ENCODE measurements around the gene DPYSL3.
"Not testable (repeated sequence)": the region's sequence is repeated elsewhere in the genome, so short reads cannot be mapped to it uniquely, and the experiment has no call there.

The DPYSL3 gene

DNA sequence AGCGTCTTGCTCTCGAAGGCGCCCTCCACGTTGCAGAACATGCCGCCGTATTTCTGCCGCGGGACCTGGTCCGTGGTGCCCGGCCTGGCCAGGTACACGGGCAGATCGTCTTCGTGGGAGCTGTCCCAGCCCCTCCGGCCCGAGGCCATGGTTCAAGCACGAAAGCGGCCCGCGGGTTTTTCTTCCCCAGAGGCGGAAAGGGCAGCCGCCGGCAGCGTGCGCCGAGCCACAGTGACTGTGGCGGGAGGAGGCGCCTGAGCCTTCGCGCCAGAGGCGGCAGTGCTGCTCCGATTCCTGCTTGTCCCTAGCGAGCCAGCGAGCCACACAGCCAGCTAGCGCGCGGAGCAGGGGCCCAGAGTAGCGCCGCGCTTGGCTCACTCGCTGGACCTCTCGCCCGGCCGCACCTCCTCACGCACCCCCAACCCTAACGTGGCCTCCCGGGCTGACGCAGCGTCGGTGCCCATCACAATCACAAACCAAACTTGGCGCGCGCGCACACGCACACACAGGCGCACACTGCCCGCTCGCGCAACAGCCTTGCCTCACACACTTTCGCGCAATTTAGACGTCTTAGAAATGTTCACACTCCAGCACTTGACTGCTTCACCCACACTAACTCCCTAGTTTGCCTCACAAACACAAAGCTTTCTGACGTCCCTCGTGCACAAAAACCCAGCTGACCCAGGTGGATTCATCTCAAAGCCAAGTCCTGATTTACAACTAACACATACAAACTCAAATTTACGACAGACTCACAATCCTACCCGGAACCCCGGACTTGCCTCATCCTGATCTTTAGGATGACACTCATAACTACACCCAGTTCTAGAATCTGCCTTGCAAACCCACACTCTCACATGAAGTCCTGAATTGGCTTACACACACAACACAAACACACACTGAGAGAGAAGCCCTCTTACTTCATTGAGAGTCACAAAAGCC is at the start of gene DPYSL3:
Gene DPYSL3, minus strand, starts transcription at position 359 of the 942 bp plus-strand sequence. Its CDS starts 210 bp downstream, at position 149.
- peak; percentile 90 for DNase-seq

DNA sequence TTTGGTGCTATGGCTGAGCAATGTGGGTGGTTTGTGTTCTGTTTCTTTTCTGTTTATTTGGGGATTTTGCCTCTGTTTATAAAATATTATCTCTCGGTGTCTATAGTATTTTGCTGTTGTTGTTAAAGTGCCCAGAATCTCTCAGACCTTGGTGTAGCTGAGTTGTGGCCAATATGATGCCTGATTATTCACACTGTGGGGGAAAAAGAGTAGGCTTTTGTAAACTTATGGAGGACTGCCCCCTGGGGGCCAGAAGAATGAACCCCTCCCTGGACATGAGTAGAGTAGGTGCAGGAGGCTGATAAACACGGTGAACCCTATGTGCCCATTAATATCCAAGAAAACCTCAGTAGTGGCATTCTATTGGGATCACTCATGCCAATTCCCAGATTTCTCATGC is 49.0 kb upstream of the DPYSL3 start:
- DNase-seq: peak; percentile 50

DNA sequence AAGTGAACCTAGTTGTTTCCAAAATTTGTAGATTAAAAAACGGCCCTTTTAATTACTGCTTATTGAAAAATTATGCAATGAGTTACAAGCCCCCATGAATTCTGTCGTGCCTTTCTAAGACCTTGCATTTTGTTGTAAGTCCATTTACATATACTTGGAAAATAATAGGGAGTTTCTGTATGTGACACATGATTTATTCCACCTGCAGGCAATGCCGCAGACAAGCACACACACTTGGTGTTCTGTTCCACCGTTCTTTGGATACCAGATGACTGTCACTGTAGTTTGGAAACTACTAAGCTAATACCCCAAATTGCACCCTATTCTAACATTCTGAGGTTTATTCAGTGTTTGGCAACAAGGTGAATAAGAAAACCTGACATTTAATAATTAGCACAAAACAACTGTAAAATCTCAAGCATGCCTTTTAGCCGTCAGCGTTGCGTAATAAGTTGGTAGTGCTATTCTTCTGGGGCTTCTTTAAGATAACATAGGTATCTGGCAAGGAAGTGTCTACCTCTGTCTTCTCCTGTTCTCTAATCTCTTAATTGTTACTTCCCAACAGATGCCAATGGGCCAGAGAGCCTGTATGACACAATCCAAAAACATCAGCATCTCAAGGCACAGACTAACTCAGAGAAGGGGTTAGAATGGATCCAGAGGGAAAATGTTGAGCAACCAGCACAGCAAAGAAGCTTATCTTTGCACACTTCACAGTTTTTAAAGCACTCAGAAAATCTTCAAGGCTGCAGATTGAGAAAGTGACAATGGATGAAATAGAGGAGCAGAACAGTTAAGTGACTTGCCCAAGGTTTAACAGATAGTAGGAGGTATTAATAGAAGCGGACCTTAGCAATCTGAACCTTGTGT is 48.2 kb upstream of the DPYSL3 start:
- DNase-seq: no peak

DNA sequence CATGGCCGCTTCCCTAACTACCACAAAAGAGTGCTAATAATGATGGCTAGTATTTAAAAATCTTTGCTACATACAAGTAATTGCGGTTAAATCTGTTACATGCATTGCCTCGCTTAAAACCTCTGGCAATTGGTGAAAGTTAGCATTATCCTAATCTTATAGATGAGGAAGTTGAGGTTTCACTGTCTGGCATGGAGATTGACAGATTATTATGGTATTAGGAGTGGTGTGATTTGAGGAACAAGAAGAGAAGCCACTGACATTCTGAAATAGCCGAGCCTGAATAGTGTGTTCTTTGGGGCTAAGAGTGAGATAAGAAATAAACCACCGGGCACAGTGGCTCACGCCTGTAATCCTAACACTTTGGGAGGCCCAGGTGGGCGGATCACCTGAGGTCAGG is 45.3 kb upstream of the DPYSL3 start:
- no peak for DNase-seq

DNA sequence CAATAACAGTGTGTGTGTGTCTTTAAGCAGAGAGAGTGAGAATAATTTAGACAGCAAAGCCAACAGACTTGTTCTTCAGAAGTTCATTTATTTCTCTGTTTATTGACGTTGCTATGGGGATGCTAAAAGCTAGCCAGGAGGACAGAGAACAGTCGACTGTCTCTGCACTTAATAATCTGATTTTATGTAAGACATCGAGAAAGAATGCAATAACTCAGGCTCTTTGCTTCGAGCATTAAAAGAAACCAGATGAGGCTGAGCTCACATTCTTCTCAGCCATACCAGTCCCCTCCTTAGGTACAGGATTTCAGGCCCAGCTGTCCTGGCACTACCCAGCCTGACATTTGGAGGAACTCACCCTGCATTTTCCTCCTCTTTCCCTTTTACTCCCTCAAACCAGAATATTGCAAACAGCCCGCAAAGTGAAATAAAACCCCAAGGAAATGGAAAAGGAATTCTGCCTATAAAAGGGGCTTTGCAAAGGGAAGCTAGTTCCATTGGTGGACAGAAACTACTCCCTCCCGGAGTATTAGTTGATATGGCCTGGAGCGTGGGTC is 44.5 kb upstream of the DPYSL3 start:
- DNase-seq: peak; percentile 85

DNA sequence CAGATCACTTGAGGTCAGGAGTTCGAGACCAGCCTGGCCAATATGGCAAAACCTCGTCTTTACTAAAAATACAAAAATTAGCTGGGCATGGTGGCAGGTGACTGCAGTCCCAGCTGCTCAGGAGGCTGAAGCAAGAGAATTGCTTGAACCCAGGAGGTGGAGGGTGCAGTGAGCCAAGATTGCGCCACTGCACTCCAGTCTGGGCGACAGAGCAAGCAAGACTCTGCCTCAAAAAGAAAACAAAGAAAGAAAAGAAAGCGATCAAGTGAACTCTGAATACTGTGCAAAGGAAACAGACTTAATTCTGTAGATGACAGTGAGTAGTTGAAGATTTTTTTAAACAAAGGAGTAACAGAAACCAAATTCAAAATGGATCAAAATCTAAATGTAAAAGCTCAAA is 43.9 kb upstream of the DPYSL3 start:
- not testable (repeated sequence) for DNase-seq

DNA sequence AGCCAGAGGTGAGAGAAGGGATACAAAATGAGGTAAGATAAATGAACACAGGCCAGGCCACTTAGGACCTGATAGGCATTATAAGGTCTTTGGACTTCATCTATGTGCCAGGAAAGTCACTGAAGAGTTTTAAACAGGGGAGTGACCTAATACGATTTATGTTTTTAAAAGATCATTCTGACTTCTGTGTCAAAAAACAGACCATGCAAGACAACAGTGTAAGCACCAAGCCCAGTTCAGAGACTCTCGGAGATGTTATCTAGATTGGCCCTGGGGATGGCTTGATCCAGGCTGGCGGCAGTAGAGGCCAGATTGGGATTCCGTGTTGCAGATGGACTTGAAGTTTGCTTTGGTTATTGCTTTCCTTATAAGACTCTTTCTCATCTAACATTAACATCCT is 43.0 kb upstream of the DPYSL3 start:
- DNase-seq: peak; percentile 58

DNA sequence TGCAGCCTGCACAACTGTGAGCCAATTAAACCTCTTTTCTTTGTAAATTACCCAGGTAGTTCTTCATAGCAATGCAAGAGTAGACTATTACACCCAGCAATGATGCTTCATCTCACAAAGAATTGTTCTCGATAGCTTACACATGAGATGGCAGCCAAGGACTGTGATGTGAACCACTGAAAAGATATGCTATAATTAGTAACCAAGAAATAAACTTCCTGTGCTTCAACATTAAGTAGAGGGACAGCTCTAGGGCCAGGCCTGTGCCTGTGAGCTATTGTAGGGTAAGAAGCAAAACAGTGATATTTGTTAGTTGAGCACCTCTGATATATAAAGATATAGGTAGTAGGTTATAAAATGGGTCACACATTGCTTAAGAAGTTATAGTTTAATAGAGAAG is 41.8 kb upstream of the DPYSL3 start:
- DNase-seq: no peak

DNA sequence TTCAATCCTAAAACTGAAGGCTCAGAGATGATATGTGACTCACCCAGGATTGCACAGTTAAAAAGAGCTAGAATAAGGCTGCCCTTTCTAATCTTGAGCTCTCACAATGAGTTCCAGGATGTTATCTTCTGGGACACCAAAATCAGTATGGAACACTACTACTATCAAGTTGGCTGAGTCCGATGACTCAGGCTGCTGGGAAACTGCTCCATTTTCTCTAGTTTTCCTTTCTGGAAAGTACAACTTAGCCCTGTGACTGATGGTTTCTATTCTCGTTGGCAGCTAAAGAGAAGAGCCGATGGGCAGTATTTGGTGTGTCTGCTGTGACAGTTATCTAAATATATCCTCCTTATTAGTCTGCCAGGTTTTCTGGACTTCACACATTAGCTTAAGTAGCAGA is 37.9 kb upstream of the DPYSL3 start:
- DNase-seq: no peak

DNA sequence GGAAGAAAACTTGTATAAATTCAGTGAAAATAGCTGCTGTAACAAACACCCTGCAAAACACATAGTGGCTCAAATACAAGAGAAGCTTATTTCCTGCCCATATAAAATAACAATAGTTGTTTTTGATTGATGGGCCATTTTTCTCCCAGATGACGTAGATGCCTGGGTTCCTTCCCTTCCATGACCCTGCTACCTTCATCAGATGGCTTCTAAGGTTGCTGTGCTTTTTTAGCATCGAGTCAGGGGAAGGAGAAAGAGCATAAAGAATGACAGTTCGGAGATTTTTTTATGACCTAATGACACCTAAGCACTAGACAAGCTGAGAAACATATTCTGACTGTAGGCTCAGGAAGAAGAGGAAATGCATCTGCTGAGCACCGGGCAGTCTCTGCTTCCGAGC is 34.7 kb upstream of the DPYSL3 start:
- DNase-seq: no peak

DNA sequence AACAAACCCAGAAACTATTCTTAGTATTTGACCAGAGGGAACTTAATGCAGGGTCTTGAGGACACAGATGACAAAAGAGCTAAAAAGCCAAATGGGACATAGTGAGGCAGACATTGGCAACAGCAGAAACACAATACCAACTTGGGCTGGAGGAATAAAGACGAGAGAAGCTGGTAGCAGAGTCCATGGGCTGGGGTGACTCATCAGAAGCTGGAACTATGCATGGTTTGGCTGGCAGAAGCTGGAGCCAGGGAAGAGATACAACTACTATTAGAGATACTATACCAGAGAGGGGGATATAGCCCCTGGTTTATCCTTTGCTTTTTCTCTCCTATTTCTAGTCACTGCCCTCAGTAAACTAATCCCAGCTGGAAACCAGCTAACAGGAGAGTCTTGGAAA is 29.2 kb upstream of the DPYSL3 start:
- no peak for DNase-seq

DNA sequence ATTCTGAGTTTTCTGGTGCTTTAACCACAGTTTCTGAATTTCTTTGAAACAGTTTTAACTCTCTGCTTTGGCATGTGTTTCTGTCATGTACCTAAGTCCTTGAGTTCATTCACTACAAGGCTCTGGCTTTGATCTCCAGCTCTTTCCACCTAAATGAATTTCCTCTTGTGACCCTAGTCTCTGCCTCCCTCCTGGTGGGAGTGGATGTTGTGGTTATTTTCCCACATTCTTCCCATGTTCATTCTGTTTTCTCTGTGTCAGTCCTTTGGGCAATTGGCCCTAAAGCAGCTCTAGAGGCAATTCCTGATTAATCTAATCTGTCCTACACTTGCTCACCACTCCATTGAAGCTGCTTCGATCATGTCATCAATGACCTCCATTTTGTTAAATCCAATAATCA is 28.4 kb upstream of the DPYSL3 start:
- DNase-seq: no peak

DNA sequence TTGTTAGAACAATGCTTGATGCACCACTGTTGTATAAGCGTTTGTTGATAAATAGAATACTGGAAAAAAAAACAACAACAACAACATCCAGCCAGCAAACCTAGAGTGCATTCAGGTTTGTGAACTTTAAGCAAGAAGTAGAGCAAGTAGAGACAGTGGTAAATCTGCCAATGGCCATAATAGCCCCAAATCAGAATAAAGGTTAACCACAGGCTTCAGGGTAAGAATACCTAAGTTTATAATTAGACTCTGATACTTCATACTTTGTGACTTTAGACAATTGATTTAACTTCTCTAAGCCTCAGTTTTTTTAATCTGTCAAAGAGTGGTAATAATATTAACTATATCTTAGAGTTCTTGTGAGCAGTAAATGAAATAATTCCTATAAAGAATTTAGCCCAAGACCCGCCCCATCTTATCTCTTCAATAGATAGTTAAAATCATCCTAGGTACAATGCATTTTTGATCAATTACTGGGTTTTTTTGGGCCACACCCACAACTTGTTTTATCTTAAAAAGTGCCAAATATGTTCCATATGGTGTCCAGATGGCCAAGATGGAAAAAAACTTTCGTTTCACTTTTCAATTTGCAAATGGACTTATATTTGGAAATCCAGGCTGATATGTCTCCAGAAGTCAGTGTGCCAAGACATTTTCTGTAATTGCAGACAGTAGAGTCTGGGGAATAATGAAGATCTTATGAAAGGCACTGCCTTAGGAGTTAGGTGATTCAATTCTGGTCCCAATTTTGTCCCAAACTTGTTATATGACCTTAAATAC is 24.5 kb upstream of the DPYSL3 start:
- no peak for DNase-seq

DNA sequence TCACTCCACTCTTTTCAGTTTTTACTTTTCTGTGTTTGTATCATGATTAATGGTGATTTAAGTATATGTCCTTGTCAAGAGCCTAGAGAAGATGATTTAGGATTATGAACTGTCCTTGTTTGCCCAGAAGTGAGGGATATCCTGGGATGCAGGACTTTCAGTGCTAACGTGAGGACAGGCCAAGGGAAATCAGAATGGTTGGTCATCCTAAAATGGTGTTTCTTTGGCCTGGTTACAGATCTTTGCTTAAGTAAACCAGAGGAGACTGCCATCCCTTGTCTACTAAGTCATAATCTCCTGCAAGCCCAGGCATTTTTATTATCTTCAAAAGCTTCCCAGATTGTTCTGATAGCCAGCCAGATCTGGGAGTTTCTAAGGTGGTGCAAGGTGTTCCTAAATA is 22.3 kb upstream of the DPYSL3 start:
- DNase-seq: no peak

DNA sequence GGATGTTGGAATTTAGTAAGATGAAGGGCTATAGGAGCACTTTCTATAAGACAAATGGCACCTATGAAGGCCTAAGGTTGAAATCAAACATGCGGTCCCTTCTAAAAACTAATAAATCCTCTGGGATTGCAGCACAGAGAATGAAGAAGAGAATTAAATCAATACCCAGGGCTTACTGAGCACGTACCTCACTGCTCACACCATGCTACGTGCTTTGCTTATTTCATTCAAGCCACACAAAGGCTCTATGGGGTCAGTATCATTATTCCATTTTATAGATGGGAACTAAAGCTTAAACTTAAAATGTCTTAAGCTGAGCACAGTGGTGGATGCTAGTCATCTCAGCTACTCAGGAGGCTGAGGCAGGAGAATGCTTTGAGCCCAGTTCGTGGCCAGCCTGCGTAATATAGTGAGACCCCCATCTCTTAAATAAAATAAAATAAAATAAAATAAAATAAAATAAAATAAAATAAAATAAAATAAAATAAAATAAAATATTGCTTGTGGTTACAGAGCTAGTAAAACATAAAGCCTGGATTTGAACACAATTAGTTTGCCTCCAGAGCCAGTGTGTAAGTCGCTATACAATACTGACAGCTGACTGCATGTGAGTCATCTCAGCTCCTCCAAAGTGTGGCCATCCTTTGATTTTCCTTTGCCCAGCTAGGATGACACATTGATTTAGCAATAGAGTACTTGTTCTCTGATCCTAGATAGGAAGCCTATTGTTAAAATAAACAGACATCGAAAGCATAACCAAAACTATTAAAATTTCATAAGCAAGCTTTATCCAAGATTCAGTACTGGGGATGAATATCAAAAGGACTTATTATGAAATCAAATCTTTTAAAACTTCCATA is 20.9 kb upstream of the DPYSL3 start:
- DNase-seq: no peak

DNA sequence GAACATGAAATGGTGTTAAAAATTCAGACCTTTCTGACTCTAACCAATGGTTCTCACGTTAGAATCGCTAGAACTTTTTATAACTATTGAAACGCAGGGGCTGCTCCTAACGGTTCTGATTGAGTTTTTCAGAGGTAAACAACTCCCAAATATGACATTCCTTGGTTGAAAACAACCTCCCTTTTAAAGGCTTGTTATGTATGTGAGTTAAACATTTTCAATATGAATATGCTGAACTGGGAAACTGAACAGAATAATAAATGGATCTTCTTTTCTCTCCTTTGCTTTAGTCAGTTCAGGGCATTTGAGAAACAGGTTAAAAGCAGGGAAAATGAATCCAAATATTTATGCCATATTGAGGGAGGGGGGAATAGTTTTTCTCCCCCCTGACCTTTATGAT is 13.2 kb upstream of the DPYSL3 start:
- no peak for DNase-seq

DNA sequence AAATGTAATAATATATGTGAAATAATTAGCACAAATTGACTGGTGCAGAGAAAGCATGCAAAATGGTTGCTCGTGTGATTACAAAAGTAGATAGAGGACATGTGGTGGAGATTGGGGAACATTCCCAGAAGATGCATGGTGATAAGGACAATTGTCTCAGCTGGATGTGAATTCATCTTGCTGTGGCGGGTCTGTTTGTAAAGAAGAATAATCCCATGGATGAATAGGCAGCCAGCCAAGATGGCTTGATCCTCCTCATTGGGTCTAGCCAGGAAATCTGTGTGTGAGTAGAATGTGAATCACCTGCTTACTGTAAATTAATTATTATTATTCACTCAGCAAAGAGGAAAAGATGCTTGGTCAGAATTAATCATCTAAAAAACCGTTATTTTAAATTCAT is 12.6 kb upstream of the DPYSL3 start:
- no peak for DNase-seq

DNA sequence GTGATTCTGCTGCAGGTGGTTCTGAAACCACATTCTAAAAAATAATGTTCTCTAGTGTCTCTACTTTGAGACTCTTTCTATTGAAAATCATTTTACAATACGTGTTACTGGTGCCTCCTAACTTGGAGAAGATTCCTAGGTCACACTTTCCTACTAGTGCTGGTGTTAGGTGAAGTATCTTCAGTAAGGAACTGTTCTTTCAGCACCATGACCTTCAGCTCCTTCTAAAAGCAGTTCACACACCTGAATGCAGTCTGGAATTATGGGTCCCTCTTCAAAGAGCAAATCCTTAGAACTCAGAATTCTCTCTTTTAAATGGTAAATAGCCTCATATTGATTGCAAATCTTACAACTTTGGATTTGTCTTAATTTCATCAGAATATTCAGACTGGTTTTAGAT is 10.6 kb upstream of the DPYSL3 start:
- DNase-seq: no peak

DNA sequence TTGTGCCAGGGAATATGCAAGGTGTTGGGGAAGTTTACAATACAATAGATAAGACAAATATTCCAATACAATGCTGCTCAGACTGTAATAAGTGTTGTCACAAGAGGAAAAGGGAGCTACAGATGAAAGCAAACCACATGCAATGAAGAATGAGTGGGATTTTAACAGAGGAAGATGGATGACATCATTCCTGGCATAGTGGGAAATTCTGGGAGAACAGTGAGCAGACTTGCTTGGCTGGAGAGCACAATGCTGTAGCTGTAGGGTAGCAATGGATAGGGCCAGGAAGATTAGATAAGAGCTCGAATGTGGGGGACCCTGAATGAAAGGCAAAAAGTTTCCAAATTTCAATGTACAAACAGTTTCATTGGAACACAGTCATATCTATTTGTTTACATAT is 9.5 kb upstream of the DPYSL3 start:
- no peak for DNase-seq

DNA sequence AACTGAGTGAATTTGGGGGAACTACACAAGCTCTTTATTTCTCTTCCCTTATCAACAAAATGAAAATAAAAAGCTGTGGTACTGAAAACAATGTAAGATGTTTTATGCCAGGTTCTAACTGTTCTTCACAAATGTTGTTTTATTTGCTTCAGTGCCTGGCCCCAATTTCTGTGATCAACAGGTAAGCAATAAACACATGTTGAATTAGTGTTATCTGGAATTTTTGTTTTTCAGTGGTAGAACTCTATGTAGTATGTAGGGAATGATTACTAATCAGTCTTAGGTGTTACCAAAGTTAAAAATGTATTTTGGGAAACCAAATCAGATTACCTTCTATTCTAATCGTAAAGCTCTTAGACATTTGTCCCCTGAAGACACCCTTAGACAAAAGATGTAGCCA is 7.5 kb upstream of the DPYSL3 start:
- DNase-seq: no peak

DNA sequence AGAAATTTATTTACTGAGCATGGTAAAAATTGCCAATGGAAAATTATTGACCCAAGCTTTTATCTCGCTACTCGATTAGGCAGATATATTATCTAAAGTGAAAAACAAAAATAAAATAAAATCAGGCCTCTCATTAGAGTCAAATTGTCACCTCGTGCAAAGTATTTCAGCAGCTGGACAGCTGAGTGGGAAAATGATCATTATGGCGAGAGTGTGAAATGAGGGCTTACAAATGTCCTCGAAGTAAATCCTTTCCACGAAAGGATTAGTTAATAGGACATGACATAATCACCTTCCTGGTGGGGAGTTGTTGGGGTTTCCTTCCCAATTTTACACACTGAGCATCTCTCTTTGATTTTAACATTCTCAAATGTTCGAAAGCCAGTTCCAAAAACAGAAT is 5.4 kb upstream of the DPYSL3 start:
- DNase-seq: no peak

Data from femur (tissue), 1 donor.